ENCODE measurements around the gene PFN4. TPM values are rescaled to one million over a fixed set of nuclear protein-coding genes. Genes with fewer than 3 reads are reported as not detected.

Gene PFN4
- total and polyA plus RNA-seq, 9 of the 15 experiments (the other 6 are each of a cell fraction or from before 2014, with no cell fraction given), result 0.07 to 0.54 (median 0.31) TPM; not detected in 2

DNA sequence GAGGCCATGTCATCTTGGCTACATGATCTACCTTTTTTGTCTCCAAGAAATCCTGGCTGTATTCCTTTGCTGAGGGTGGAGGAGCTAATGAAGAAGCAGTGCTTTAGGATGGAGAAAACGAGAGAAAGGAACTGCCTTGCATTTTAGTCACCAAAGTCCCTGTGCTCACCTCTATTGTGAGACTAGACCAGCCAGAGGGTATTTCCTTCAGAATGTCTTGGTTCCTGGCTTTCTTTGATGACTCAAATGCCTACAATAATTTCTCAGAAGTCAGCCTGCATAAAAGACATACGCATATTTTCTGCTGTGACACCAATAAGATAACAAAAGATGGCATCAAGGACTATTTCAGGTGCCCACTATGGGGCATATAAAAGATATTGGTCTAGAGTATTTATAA, 57.8 kb downstream of the PFN4 start (continued):
- no peak for TF ChIP-seq ETV5 (CRISPR knock-in tag; IDR thresholded peaks at IDR 0.05; ENCODE audit: low read depth)

Other genes with a start within 250 kb of the PFN4 start
Only the 7 nearest of the 10 such genes appear.
- 5.5 and 9.1 TPM in 2 replicates for gene MFSD2B, start 113.2 kb downstream of the PFN4 start, total RNA-seq (2014; rRNA removed)
- 5.2 and 6.8 TPM in 2 replicates for gene MFSD2B, start 113.2 kb downstream of the PFN4 start, total RNA-seq (2014; rRNA removed; fragmentation: Illumina TruSeq; extraction: Trizol)
- 7.2 and 8.0 TPM in 2 replicates for gene MFSD2B, start 113.2 kb downstream of the PFN4 start, total RNA-seq (2015; rRNA removed; fragmentation: Illumina TruSeq; extraction: Trizol)
- 10.4 and 10.9 TPM in 2 replicates for gene MFSD2B, start 113.2 kb downstream of the PFN4 start, total RNA-seq (2021)
- gene MFSD2B, start 113.2 kb downstream of the PFN4 start, polyA plus RNA-seq (2011; rRNA removed), result 6.8 and 8.0 TPM in 2 replicates
- 10.5 and 10.7 TPM in 2 replicates for gene MFSD2B, start 113.2 kb downstream of the PFN4 start, polyA plus RNA-seq (2014; fragmentation: Illumina TruSeq; extraction: Trizol)
- 1 to 10 TPM; 2.6 to 3.6 TPM for gene MFSD2B, start 113.2 kb downstream of the PFN4 start, polyA plus RNA-seq (2014; fragmentation: Nextera tagmentation; extraction: Ambion mirVana)
- 8.4 and 9.9 TPM in 2 replicates for gene MFSD2B, start 113.2 kb downstream of the PFN4 start, polyA plus RNA-seq (2014; rRNA removed)
- 10.1 and 13.2 TPM in 2 replicates for gene WDCP, start 75.9 kb downstream of the PFN4 start, total RNA-seq (2014; rRNA removed)
- 21.8 and 23.0 TPM in 2 replicates for gene WDCP, start 75.9 kb downstream of the PFN4 start, total RNA-seq (2014; rRNA removed; fragmentation: Illumina TruSeq; extraction: Trizol)
- 20.0 and 20.8 TPM in 2 replicates for gene WDCP, start 75.9 kb downstream of the PFN4 start, total RNA-seq (2015; rRNA removed; fragmentation: Illumina TruSeq; extraction: Trizol)
- gene WDCP, start 75.9 kb downstream of the PFN4 start, total RNA-seq (2021), result 30.4 and 31.0 TPM in 2 replicates
- 36.2 and 41.4 TPM in 2 replicates for gene WDCP, start 75.9 kb downstream of the PFN4 start, polyA plus RNA-seq (2011; rRNA removed)
- gene WDCP, start 75.9 kb downstream of the PFN4 start, polyA plus RNA-seq (2014; fragmentation: Illumina TruSeq; extraction: Trizol), result 18.9 and 24.9 TPM in 2 replicates
- gene WDCP, start 75.9 kb downstream of the PFN4 start, polyA plus RNA-seq (2014; fragmentation: Nextera tagmentation; extraction: Ambion mirVana), result 10 to 100 TPM; 11.9 to 25.1 TPM
- gene WDCP, start 75.9 kb downstream of the PFN4 start, polyA plus RNA-seq (2014; rRNA removed), result 14.2 and 16.2 TPM in 2 replicates
- gene FKBP1B, start 73.6 kb downstream of the PFN4 start, total RNA-seq (2014; rRNA removed), result 1.6 and 2.0 TPM in 2 replicates
- gene FKBP1B, start 73.6 kb downstream of the PFN4 start, total RNA-seq (2014; rRNA removed; fragmentation: Illumina TruSeq; extraction: Trizol), result 2.4 and 2.8 TPM in 2 replicates
- 1.3 and 1.6 TPM in 2 replicates for gene FKBP1B, start 73.6 kb downstream of the PFN4 start, total RNA-seq (2015; rRNA removed; fragmentation: Illumina TruSeq; extraction: Trizol)
- 1.6 and 2.4 TPM in 2 replicates for gene FKBP1B, start 73.6 kb downstream of the PFN4 start, total RNA-seq (2021)
- gene FKBP1B, start 73.6 kb downstream of the PFN4 start, polyA plus RNA-seq (2011; rRNA removed), result 9.4 and 14.1 TPM in 2 replicates
- gene FKBP1B, start 73.6 kb downstream of the PFN4 start, polyA plus RNA-seq (2014; fragmentation: Illumina TruSeq; extraction: Trizol), result 2.8 and 2.9 TPM in 2 replicates
- 1 to 10 TPM in 1 of 2 experiments, under 1 TPM in 1; 0.58 to 1.2 TPM for gene FKBP1B, start 73.6 kb downstream of the PFN4 start, polyA plus RNA-seq (2014; fragmentation: Nextera tagmentation; extraction: Ambion mirVana)
- gene FKBP1B, start 73.6 kb downstream of the PFN4 start, polyA plus RNA-seq (2014; rRNA removed), result 2.3 and 3.7 TPM in 2 replicates
- 170 and 188 TPM in 2 replicates for gene SF3B6, start 47.0 kb downstream of the PFN4 start, total RNA-seq (2014; rRNA removed)
- 290 and 295 TPM in 2 replicates for gene SF3B6, start 47.0 kb downstream of the PFN4 start, total RNA-seq (2014; rRNA removed; fragmentation: Illumina TruSeq; extraction: Trizol)
- gene SF3B6, start 47.0 kb downstream of the PFN4 start, total RNA-seq (2015; rRNA removed; fragmentation: Illumina TruSeq; extraction: Trizol), result 257 and 279 TPM in 2 replicates
- 146 and 167 TPM in 2 replicates for gene SF3B6, start 47.0 kb downstream of the PFN4 start, total RNA-seq (2021)
- gene SF3B6, start 47.0 kb downstream of the PFN4 start, polyA plus RNA-seq (2011; rRNA removed), result 341 and 473 TPM in 2 replicates
- gene SF3B6, start 47.0 kb downstream of the PFN4 start, polyA plus RNA-seq (2014; fragmentation: Illumina TruSeq; extraction: Trizol), result 255 and 293 TPM in 2 replicates
- 100 to 1,000 TPM; 535 to 591 TPM for gene SF3B6, start 47.0 kb downstream of the PFN4 start, polyA plus RNA-seq (2014; fragmentation: Nextera tagmentation; extraction: Ambion mirVana)
- 378 and 407 TPM in 2 replicates for gene SF3B6, start 47.0 kb downstream of the PFN4 start, polyA plus RNA-seq (2014; rRNA removed)
- gene TP53I3, start 38.5 kb downstream of the PFN4 start, total RNA-seq (2014; rRNA removed), result 7.8 and 8.1 TPM in 2 replicates
- gene TP53I3, start 38.5 kb downstream of the PFN4 start, total RNA-seq (2014; rRNA removed; fragmentation: Illumina TruSeq; extraction: Trizol), result 3.3 and 3.9 TPM in 2 replicates
- gene TP53I3, start 38.5 kb downstream of the PFN4 start, total RNA-seq (2015; rRNA removed; fragmentation: Illumina TruSeq; extraction: Trizol), result 5.6 and 6.1 TPM in 2 replicates
- 6.1 and 8.2 TPM in 2 replicates for gene TP53I3, start 38.5 kb downstream of the PFN4 start, total RNA-seq (2021)
- 4.2 and 4.6 TPM in 2 replicates for gene TP53I3, start 38.5 kb downstream of the PFN4 start, polyA plus RNA-seq (2011; rRNA removed)
- gene TP53I3, start 38.5 kb downstream of the PFN4 start, polyA plus RNA-seq (2014; fragmentation: Illumina TruSeq; extraction: Trizol), result 4.8 and 5.7 TPM in 2 replicates
- gene TP53I3, start 38.5 kb downstream of the PFN4 start, polyA plus RNA-seq (2014; fragmentation: Nextera tagmentation; extraction: Ambion mirVana), result 1 to 10 TPM in 1 of 2 experiments, under 1 TPM in 1; 0.65 to 1.3 TPM
- gene TP53I3, start 38.5 kb downstream of the PFN4 start, polyA plus RNA-seq (2014; rRNA removed), result 9.5 and 10.3 TPM in 2 replicates
- gene FAM228B, start 135 bp upstream of the PFN4 start, total RNA-seq (2014; rRNA removed), result 1.9 and 2.0 TPM in 2 replicates
- 2.7 and 3.7 TPM in 2 replicates for gene FAM228B, start 135 bp upstream of the PFN4 start, total RNA-seq (2014; rRNA removed; fragmentation: Illumina TruSeq; extraction: Trizol)
- gene FAM228B, start 135 bp upstream of the PFN4 start, total RNA-seq (2015; rRNA removed; fragmentation: Illumina TruSeq; extraction: Trizol), result 3.6 and 3.7 TPM in 2 replicates
- gene FAM228B, start 135 bp upstream of the PFN4 start, total RNA-seq (2021), result 1.9 and 2.1 TPM in 2 replicates
- 3.5 and 4.1 TPM in 2 replicates for gene FAM228B, start 135 bp upstream of the PFN4 start, polyA plus RNA-seq (2011; rRNA removed)
- 2.0 and 2.6 TPM in 2 replicates for gene FAM228B, start 135 bp upstream of the PFN4 start, polyA plus RNA-seq (2014; fragmentation: Illumina TruSeq; extraction: Trizol)
- gene FAM228B, start 135 bp upstream of the PFN4 start, polyA plus RNA-seq (2014; fragmentation: Nextera tagmentation; extraction: Ambion mirVana), result 1 to 10 TPM; 1.1 to 1.3 TPM
- 1.4 and 3.0 TPM in 2 replicates for gene FAM228B, start 135 bp upstream of the PFN4 start, polyA plus RNA-seq (2014; rRNA removed)
- gene FAM228A, start 51.7 kb upstream of the PFN4 start, total RNA-seq (2014; rRNA removed), result not detected in 2 replicates
- not detected in 2 replicates for gene FAM228A, start 51.7 kb upstream of the PFN4 start, total RNA-seq (2014; rRNA removed; fragmentation: Illumina TruSeq; extraction: Trizol)
- not detected in 2 replicates for gene FAM228A, start 51.7 kb upstream of the PFN4 start, total RNA-seq (2015; rRNA removed; fragmentation: Illumina TruSeq; extraction: Trizol)
- not detected in 2 replicates for gene FAM228A, start 51.7 kb upstream of the PFN4 start, total RNA-seq (2021)
- gene FAM228A, start 51.7 kb upstream of the PFN4 start, polyA plus RNA-seq (2011; rRNA removed), result not detected in 2 replicates
- gene FAM228A, start 51.7 kb upstream of the PFN4 start, polyA plus RNA-seq (2014; fragmentation: Illumina TruSeq; extraction: Trizol), result not detected in 2 replicates
- not detected for gene FAM228A, start 51.7 kb upstream of the PFN4 start, polyA plus RNA-seq (2014; fragmentation: Nextera tagmentation; extraction: Ambion mirVana)
- gene FAM228A, start 51.7 kb upstream of the PFN4 start, polyA plus RNA-seq (2014; rRNA removed), result not detected in 2 replicates